Measurements from ENCODE around the gene PER3. TPM values are rescaled to one million over a fixed set of nuclear protein-coding genes. Genes with fewer than 3 reads are reported as not detected.

Gene PER3
- total and polyA plus RNA-seq, 10 of the 15 experiments (the other 5 are each of a cell fraction or from before 2014, with no cell fraction given), result 0.06 to 0.64 (median 0.13) TPM; not detected in 1

- in situ Hi-C loops (cut with MboI) (no loop called here), intact Hi-C loops (cut with micrococcal nuclease; ENCODE audit: unreplicated experiment) (no loop called here)
- no peaks in the 10 kb centered on the region for H3K36me3 ChIP-seq (ENCODE audit: control insufficient read depth in 2 of 2, insufficient read depth in 2 of 2, low read length in 1 of 2)
- H3K27me3 ChIP-seq (replicated peaks in 1 of 2; ENCODE audit: control insufficient read depth in 2 of 2, insufficient read depth in 2 of 2, low read length in 1 of 2), result no peaks in the 10 kb centered on the region
- no peak for FAIRE-seq
- CTCF ChIA-PET, result interaction anchor here (0.8 to 1.3 kb wide), 2 partner anchors 37 to 38 kb away, joined by 3 to 4 read pairs; no protein-coding TSS in a partner anchor
- no TSS peak for BruUV-seq (replicated peaks)
- TF ChIP-seq YBX1 (IDR thresholded peaks at IDR 0.05) (no peak), ZNF207 (IDR thresholded peaks at IDR 0.05; ENCODE audit: borderline replicate concordance) (no peak), STAT3 (IDR thresholded peaks at IDR 0.05; ENCODE audit: low read depth, low read length) (no peak), CBX3 (IDR thresholded peaks at IDR 0.05; ENCODE audit: borderline replicate concordance, low read depth) (no peak), DPF2 (IDR thresholded peaks at IDR 0.05) (no peak), NFYA (IDR thresholded peaks at IDR 0.05; ENCODE audit: borderline replicate concordance, low read depth, low read length) (no peak), ZNF274 (IDR thresholded peaks at IDR 0.05; ENCODE audit: insufficient read depth, insufficient read length) (no peak), ZNF24 (IDR thresholded peaks at IDR 0.05) (no peak), CHD1 (IDR thresholded peaks at IDR 0.05; ENCODE audit: low read depth, low read length) (no peak), TARDBP (IDR thresholded peaks at IDR 0.05; ENCODE audit: borderline replicate concordance) (no peak), GABPA (IDR thresholded peaks at IDR 0.05; ENCODE audit: low read depth) (no peak), SREBF2 (IDR thresholded peaks at IDR 0.05; ENCODE audit: low read length) (no peak), KAT2A (conservative IDR thresholded peaks at IDR 0.05; ENCODE audit: control insufficient read depth, low read depth, low read length) (no peak), JUND (IDR thresholded peaks at IDR 0.05; ENCODE audit: low read depth, low read length) (no peak), PAX5 (IDR thresholded peaks at IDR 0.05; ENCODE audit: borderline replicate concordance, low read depth, low read length) (no peak)
- TF ChIP-seq, protein P1, sequence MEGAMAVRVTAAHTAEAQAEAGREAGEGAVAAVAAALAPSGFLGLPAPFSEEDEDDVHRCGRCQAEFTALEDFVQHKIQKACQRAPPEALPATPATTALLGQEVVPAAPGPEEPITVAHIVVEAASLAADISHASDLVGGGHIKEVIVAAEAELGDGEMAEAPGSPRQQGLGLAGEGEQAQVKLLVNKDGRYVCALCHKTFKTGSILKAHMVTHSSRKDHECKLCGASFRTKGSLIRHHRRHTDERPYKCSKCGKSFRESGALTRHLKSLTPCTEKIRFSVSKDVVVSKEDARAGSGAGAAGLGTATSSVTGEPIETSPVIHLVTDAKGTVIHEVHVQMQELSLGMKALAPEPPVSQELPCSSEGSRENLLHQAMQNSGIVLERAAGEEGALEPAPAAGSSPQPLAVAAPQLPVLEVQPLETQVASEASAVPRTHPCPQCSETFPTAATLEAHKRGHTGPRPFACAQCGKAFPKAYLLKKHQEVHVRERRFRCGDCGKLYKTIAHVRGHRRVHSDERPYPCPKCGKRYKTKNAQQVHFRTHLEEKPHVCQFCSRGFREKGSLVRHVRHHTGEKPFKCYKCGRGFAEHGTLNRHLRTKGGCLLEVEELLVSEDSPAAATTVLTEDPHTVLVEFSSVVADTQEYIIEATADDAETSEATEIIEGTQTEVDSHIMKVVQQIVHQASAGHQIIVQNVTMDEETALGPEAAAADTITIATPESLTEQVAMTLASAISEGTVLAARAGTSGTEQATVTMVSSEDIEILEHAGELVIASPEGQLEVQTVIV (IDR thresholded peaks at IDR 0.05; ENCODE audit: borderline replicate concordance, partially characterized antibody), result no peak
- SMC1A ChIA-PET (ENCODE audit: uncharacterized antibody, unreplicated experiment), result no interaction called here
- H2AFZ ChIP-seq (ENCODE audit: control insufficient read depth, low read depth, low read length), result no peak overlapping the region
- no peak overlapping the region for H3K4me3 ChIP-seq
- H3K4me1 ChIP-seq (ENCODE audit: control insufficient read depth, insufficient read depth, low read length), result no peaks in the 10 kb centered on the region
- no peaks in the 10 kb centered on the region for H3K79me2 ChIP-seq (ENCODE audit: control insufficient read depth, insufficient read depth, low read length)
- H4K20me1 ChIP-seq (ENCODE audit: control insufficient read depth, insufficient read depth), result no peaks in the 10 kb centered on the region
- DNase-seq (ENCODE audit: low read depth, low spot score), result no peak
- H3K9me3 ChIP-seq (replicated peaks; ENCODE audit: control insufficient read depth, insufficient read depth, low read length), result peaks cover 5% of the 10 kb centered on the region; the same call in 2 of the 3 replicates
- RAD21 ChIA-PET (ENCODE audit: unreplicated experiment), result no interaction called here
- POLR2A ChIA-PET, result no interaction called here
- H3K9ac ChIP-seq (ENCODE audit: control insufficient read depth, insufficient read depth, low read length), result no peak overlapping the region
- no peak overlapping the region for H3K27ac ChIP-seq (ENCODE audit: control insufficient read depth, insufficient read depth)
- 33% methylated on average over 5 of the region's 5 CpGs for WGBS (ENCODE audit: insufficient coverage, insufficient replicate concordance, low lambda C conversion rate, missing lambda C conversion rate)
- no peak for ATAC-seq
- H3K4me2 ChIP-seq (ENCODE audit: control insufficient read depth, insufficient read depth), result no peak overlapping the region
Observed at GRCh38 chr1:7789828-7790227, 5.7 kb downstream of the PER3 start.
